Lower leg skin (tissue), 4 donors: ENCODE data around the gene TNIP3. TPM values are rescaled to one million over a fixed set of nuclear protein-coding genes. Genes with fewer than 3 reads are reported as not detected.

Experiments
- DNase-seq, 2 donors: peaks; one replicate each; pipeline ENCODE4 v3.0.0-alpha.2; 2019; ENCODE audit warnings: low spot score in 2 of 2
- H3K4me3 ChIP-seq: fragments of 200-600 bp; sonication (generic); 2 replicates; pipeline ENCODE4 v1.5.1; 2017; ENCODE audit warnings: mild to moderate bottlenecking, low read depth; ENCODE audit not compliant: poor library complexity, severe bottlenecking
- POLR2A ChIP-seq, 2 donors: fragments of 450-650 bp; IDR thresholded peaks; one replicate each; pipeline ENCODE4 v1.6.1; 2016 to 2017; ENCODE audit warnings: antibody characterized with exemption in 2 of 2, mild to moderate bottlenecking in 1 of 2, moderate library complexity in 1 of 2
- WGBS, 2 donors: methylation state at CpG; one replicate each; pipeline ENCODE4 v1.1.5; 2018; 5-methylcytosine and 5-hydroxymethylcytosine counted together
- intact Hi-C: fragments of 100-400 bp; cut with DNase I; formaldehyde crosslinking; loops from one replicate; pipeline ENCODE4 v1.15.0; 2023; ENCODE audit warnings: low total_unique reads
- total RNA-seq, 4 donors: library from RNA; depleted of rRNA; stranded (reverse); fragments of >200 nt; gene quantifications; one replicate each; pipeline ENCODE4 v1.1.0, GENCODE V29; 2016
- TF ChIP-seq, protein P1 (sequence below), 3 donors: fragments of 450-650 bp; IDR thresholded peaks; one replicate each; pipeline ENCODE4 v1.5.1; 2016; ENCODE audit warnings: antibody characterized with exemption in 3 of 3, mild to moderate bottlenecking in 3 of 3, moderate library complexity in 2 of 3

TNIP3 gene
- total RNA-seq, 4 donors from 2014 or later, result not detected

- WGBS, 2 donors, result 83 to 86% methylated on average over 2 of the region's 2 CpGs
- intact Hi-C loops, result no loop called here
- DNase-seq, result no peak
- TF ChIP-seq, protein P1, sequence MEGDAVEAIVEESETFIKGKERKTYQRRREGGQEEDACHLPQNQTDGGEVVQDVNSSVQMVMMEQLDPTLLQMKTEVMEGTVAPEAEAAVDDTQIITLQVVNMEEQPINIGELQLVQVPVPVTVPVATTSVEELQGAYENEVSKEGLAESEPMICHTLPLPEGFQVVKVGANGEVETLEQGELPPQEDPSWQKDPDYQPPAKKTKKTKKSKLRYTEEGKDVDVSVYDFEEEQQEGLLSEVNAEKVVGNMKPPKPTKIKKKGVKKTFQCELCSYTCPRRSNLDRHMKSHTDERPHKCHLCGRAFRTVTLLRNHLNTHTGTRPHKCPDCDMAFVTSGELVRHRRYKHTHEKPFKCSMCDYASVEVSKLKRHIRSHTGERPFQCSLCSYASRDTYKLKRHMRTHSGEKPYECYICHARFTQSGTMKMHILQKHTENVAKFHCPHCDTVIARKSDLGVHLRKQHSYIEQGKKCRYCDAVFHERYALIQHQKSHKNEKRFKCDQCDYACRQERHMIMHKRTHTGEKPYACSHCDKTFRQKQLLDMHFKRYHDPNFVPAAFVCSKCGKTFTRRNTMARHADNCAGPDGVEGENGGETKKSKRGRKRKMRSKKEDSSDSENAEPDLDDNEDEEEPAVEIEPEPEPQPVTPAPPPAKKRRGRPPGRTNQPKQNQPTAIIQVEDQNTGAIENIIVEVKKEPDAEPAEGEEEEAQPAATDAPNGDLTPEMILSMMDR (IDR thresholded peaks at IDR 0.05), result no peak
- no peak for TF ChIP-seq POLR2A (IDR thresholded peaks at IDR 0.05)
- H3K4me3 ChIP-seq, result no peak overlapping the region
These were observed 63.9 kb downstream of the TNIP3 start for GRCh38 chr4:121100093-121100775.

- 67 to 68% methylated on average over 2 of the region's 2 CpGs for WGBS, 2 donors
- TF ChIP-seq, protein P1 (IDR thresholded peaks at IDR 0.05), result no peak
- TF ChIP-seq POLR2A (IDR thresholded peaks at IDR 0.05), result no peak
- intact Hi-C loops, result no loop called here
- H3K4me3 ChIP-seq, result no peak overlapping the region
- no peak for DNase-seq
These were observed 65.9 kb downstream of the TNIP3 start for GRCh38 chr4:121098266-121098665.

- intact Hi-C loops, result no loop called here
- TF ChIP-seq, protein P1 (IDR thresholded peaks at IDR 0.05), result no peak
- TF ChIP-seq POLR2A (IDR thresholded peaks at IDR 0.05), result no peak
- no peak for DNase-seq
- H3K4me3 ChIP-seq, result no peak overlapping the region
- WGBS, 2 donors, result 19 to 25% methylated on average over 2 of the region's 2 CpGs
These were observed 67.5 kb downstream of the TNIP3 start for GRCh38 chr4:121096629-121097028.

DNA sequence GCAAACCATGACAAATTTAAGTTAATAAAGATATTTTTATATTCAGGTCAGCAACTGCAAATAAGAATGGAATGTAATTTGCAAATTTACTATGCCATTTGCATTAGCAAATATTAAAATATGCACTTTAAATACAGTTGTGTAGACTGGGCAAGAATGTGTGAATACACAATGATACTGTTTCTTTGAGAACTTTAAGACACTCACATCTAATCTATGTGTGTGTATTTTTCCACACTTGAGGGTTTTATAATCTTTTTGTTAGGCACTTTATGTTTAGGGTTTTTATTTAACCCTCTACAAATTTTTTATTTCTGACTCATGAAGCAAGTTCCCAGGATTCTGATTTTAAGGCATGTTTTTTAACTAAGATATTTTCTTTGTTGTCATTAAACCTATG, 67.9 kb downstream of the TNIP3 start:
- intact Hi-C loops, result no loop called here
- no peak overlapping the region for H3K4me3 ChIP-seq
- no peak for TF ChIP-seq POLR2A (IDR thresholded peaks at IDR 0.05)
- TF ChIP-seq, protein P1 (IDR thresholded peaks at IDR 0.05), result no peak
- no peak for DNase-seq

DNA sequence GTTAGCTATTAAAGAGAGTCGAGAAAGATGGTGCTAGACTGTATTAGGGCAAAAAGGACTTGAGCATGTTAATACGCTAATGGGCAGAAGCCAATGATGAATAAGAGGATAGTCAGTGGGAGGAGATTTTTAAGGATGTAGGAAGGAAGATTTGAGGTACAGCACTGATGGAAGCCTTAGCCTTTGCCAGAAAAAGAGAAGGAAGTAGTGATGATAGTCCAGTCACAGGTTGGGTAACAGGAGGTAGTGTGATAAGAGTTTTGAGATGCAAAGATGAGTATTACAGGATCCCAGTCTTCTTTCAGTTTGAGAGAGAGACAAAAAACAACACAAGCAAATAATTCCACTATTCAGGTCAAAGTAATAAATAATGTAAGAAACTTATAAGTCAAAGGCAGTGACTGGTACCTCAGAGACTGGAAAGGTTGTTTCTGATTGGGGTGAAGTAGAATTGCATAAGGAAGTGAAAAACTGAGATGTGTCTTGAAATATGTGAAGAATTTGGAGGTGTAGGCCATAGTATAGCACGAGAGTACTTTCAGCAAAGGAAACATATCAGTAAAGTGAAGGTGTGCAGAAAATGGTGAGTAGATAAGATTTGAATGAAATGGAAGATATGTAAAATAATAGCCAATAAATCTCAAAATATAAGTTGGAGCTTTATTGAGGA, 69.7 kb downstream of the TNIP3 start:
- intact Hi-C loops, result no loop called here
- TF ChIP-seq, protein P1 (IDR thresholded peaks at IDR 0.05), result no peak
- no peak for TF ChIP-seq POLR2A (IDR thresholded peaks at IDR 0.05)
- DNase-seq, result no peak
- 84 to 85% methylated on average over 3 of the region's 3 CpGs for WGBS, 2 donors
- no peak overlapping the region for H3K4me3 ChIP-seq
